Upper lobe of right lung (tissue), 1 donor: ENCODE results near the gene RHOT2. TPM values are rescaled to one million over a fixed set of nuclear protein-coding genes. Genes with fewer than 3 reads are reported as not detected.

Source experiments
- ATAC-seq: fragments of 200-7000 bp; cut with Tn5 transposase; one replicate; pipeline ENCODE4 v1.9.1; 2020; ENCODE audit warnings: mild to moderate bottlenecking, moderate library complexity
- DNase-seq: peaks from one replicate; pipeline ENCODE4 v3.0.0-alpha.2; 2020
- H3K27ac ChIP-seq: fragments of 200-600 bp; one replicate; pipeline ENCODE4 v1.8.0; 2022
- H3K27me3 ChIP-seq: fragments of 200-600 bp; one replicate; pipeline ENCODE4 v1.8.0; 2022; ENCODE audit warnings: mild to moderate bottlenecking
- H3K36me3 ChIP-seq: fragments of 200-600 bp; one replicate; pipeline ENCODE4 v1.8.0; 2022
- H3K4me1 ChIP-seq: fragments of 200-600 bp; one replicate; pipeline ENCODE4 v1.8.0; 2022
- H3K4me3 ChIP-seq: fragments of 200-600 bp; one replicate; pipeline ENCODE4 v1.8.0; 2022; ENCODE audit warnings: mild to moderate bottlenecking
- H3K9me3 ChIP-seq: fragments of 200-600 bp; one replicate; pipeline ENCODE4 v1.8.0; 2022
- intact Hi-C: fragments of 100-400 bp; cut with DNase I; formaldehyde crosslinking; loops from one replicate; pipeline ENCODE4 v1.11.0; 2022
- total RNA-seq: library from RNA; stranded (reverse); fragmentation: NEBNext Ultra II Directional; extraction: Animal tissue kit (Norgen Biotek cat#: 25700); gene quantifications from one replicate; pipeline ENCODE4 v1.2.1, GENCODE V29; 2021
- TF ChIP-seq, protein P1 (sequence below): fragments of 200-600 bp; IDR thresholded peaks from one replicate; pipeline ENCODE4 v1.8.0; 2022; ENCODE audit warnings: antibody characterized with exemption
- donor health status: DM: no; HTN: yes; CAD: no; lungs with severe emphysema.

Gene RHOT2
- total RNA-seq, 1 donor from 2014 or later, result 92.5 TPM

DNA sequence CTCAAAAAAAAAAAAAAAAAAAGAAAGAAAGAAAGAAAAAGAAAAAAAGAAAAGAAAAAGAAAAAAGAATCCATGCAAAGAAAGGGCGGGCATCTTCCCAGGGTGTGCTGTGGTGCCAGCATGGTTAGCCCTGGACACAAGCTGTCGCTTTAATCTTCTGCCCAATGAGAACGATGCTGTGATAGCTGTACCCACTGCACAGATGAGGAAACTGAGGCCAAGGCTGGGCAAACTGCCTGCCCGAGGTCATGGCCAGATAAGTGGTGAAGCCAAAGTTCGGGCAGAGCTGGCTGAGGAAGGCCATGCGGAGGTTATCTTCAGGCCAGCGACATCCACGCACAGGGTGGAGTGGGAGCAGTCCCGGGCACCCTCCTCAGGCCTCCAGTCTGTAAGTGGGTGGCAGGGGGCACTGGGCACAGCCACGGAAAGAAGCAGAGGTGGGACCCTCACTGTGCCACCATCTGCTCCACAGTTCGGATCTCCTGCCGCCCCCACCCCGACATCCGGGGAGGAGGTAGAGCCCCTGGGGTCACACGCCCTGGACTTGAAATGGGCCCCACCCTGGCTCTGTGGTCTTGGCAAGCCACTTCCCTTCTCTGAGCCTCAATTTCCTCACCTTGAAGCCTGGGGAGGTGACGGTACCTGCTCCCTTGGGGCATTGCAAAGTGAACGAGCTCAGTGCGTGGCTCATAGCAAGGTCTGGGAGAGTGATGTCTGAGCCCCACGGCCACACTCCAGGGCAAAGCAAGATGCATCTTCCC lies 31.2 kb downstream of the RHOT2 start:
- H3K36me3 ChIP-seq, result no peaks in the 10 kb centered on the region
- no peaks in the 10 kb centered on the region for H3K9me3 ChIP-seq
- no peak for ATAC-seq
- DNase-seq, result no peak
- peaks cover 6% of the 10 kb centered on the region for H3K4me1 ChIP-seq
- H3K4me3 ChIP-seq, result no peak overlapping the region
- intact Hi-C loops, result no loop called here
- peaks cover 83% of the 10 kb centered on the region for H3K27me3 ChIP-seq
- no peak overlapping the region for H3K27ac ChIP-seq
- TF ChIP-seq, protein P1, sequence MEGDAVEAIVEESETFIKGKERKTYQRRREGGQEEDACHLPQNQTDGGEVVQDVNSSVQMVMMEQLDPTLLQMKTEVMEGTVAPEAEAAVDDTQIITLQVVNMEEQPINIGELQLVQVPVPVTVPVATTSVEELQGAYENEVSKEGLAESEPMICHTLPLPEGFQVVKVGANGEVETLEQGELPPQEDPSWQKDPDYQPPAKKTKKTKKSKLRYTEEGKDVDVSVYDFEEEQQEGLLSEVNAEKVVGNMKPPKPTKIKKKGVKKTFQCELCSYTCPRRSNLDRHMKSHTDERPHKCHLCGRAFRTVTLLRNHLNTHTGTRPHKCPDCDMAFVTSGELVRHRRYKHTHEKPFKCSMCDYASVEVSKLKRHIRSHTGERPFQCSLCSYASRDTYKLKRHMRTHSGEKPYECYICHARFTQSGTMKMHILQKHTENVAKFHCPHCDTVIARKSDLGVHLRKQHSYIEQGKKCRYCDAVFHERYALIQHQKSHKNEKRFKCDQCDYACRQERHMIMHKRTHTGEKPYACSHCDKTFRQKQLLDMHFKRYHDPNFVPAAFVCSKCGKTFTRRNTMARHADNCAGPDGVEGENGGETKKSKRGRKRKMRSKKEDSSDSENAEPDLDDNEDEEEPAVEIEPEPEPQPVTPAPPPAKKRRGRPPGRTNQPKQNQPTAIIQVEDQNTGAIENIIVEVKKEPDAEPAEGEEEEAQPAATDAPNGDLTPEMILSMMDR, result no peak

GRCh38 chr16:700684-701584 lies 33.0 kb downstream of the RHOT2 start:
- intact Hi-C loops, result no loop called here
- Histone ChIP-seq H3K9me3 (no peaks in the 10 kb centered on the region), H3K27ac (no peak overlapping the region), H3K27me3 (peaks cover 79% of the 10 kb centered on the region), H3K4me3 (no peak overlapping the region), H3K36me3 (no peaks in the 10 kb centered on the region), H3K4me1 (peaks cover under 1% of the 10 kb centered on the region)
- TF ChIP-seq, protein P1, result no peak
- ATAC-seq (peak; percentile 44), DNase-seq (no peak)

- ATAC-seq, result no peak
- TF ChIP-seq, protein P1, result no peak
- DNase-seq, result no peak
Measured at GRCh38 chr16:702341-702740, 34.4 kb downstream of the RHOT2 start.

GRCh38 chr16:703406-703805 lies 35.5 kb downstream of the RHOT2 start:
- intact Hi-C loops, result no loop called here
- peaks cover 89% of the 10 kb centered on the region for H3K27me3 ChIP-seq
- TF ChIP-seq, protein P1, result no peak
- H3K4me1 ChIP-seq, result no peaks in the 10 kb centered on the region
- ATAC-seq, result no peak
- H3K9me3 ChIP-seq, result no peaks in the 10 kb centered on the region
- H3K27ac ChIP-seq, result no peak overlapping the region
- DNase-seq, result no peak
- no peak overlapping the region for H3K4me3 ChIP-seq
- H3K36me3 ChIP-seq, result no peaks in the 10 kb centered on the region

More at GRCh38 chr16:702341-702740, 34.4 kb downstream of the RHOT2 start:
- Histone ChIP-seq H3K4me1 (no peaks in the 10 kb centered on the region), H3K4me3 (no peak overlapping the region), H3K27me3 (peaks cover 84% of the 10 kb centered on the region), H3K27ac (no peak overlapping the region), H3K36me3 (no peaks in the 10 kb centered on the region), H3K9me3 (no peaks in the 10 kb centered on the region)
- intact Hi-C loops, result no loop called here

DNA sequence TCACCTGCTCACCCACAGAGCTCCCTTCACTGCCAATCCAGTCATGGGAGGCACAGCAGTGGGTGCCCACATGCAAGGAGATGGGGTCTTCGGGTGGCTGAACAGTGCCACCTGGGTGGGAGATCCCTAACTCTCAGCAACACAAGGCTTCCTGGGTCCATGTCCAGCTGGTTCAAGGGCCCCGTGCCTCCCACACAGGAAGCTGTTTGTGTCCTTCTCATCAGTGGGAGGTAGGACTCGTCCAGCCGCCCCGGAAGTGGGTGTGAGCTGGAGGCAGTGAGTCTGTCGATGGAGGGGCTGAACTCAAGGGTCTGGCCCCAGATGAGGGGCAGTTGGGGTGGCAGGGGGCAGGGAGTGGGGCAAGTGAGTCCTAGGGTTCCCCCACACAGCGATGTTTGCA lies 36.1 kb downstream of the RHOT2 start:
- ATAC-seq (no peak), DNase-seq (no peak)
- Histone ChIP-seq H3K36me3 (no peaks in the 10 kb centered on the region), H3K4me1 (no peaks in the 10 kb centered on the region), H3K4me3 (no peak overlapping the region), H3K27ac (no peak overlapping the region), H3K9me3 (no peaks in the 10 kb centered on the region), H3K27me3 (peaks cover 92% of the 10 kb centered on the region)
- TF ChIP-seq, protein P1, result no peak
- intact Hi-C loops, result no loop called here
